Measurements from ENCODE around the gene PDE1C.
"Not testable (repeated sequence)": the region's sequence is repeated elsewhere in the genome, so short reads cannot be mapped to it uniquely, and the experiment has no call there.

The PDE1C gene

DNA sequence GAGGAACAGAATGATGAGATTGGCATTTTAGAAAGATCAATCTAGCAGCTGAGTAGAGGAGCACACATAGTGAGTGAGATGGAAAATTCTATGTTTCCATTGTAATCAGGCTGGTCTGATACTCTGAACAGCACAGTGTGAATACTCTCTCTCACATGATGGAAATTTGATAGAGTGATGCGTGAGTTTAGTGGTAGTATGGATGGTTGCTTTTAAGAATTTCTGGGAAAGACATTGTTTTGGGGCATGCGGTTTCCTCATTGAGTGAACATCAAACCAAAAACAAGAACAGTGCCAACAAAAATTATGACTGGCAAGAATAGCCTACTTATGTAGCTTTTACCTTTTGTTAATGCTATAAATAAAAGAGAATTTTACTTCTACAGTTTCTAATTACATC lies 183.2 kb downstream of the PDE1C start:
- DNase-seq, result no peak

DNA sequence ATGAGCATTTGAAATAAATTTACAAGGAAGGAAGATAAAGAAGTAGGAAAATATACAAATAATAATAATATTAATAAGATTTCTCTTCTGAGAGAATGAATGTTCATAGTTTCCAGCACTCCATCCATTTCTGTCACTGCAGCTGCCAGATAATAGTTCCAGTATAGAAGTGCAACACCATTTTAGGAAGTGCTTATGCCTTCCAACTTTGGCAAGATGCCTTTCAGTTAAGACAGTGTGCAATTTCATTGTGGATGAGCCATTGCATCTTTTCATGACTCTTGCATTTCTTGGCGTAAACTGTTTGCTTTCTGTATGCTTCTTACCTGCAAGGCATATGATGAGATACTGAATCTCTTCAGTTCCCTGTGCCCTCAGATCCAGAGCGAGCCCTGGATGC lies 185.0 kb downstream of the PDE1C start:
- DNase-seq, result no peak

DNA sequence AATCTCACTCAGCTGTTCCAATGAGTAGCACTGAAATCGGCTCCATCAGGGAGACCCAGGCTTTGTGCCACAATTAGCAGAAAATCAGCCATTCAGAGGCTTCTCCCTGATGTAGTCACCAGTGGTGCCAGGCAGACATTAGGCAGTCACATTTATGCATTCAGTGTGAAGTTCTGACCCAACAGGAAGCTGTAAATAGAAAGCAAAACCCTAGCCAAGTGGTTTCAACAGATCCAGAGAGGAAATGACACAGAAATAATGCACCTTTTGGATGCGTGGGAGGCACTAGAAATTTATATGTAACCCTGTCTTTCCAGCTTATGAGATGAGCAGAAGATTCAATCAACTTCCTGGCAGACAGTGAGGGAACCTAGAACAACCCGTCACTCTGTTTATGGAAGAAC lies 186.4 kb downstream of the PDE1C start:
- no peak for DNase-seq

DNA sequence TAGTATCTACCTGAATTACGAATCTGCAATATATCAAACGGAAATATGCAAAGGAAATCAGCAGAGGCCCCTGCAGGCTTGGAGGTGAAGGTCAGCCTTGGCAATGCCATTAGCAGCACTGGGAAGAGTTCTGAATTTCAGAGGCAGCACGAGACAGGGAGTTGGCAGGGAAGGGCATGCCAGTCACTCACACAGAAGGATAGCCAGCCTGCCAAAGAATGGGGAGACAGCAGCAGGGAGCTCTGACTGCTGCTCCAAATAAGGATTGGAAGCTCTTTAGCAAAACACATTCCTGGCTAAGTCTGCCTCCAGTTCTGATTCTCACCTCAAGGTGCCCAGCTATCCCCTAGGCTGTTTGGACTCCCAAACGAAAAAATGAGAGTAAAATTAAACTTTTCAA lies 188.0 kb downstream of the PDE1C start:
- no peak for DNase-seq

DNA sequence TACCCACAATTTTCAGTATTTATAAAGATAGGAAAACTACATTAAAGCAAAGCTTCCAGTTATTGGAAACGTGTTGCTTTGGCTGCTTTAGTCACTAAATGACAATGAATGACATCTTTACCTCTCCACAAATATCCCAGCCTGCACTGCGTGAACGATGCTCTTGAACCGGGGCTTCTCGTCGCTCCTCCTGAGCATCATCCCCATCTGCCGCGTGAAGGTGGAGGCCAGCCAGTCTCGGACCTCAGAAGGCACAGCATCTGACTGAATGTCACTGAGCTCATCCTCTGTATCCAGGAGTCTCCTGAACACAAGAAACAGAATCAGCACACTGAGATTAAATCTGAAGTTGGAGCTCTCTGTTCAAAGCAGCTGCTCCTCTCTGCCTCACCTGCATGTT lies 191.3 kb downstream of the PDE1C start:
- no peak for DNase-seq

DNA sequence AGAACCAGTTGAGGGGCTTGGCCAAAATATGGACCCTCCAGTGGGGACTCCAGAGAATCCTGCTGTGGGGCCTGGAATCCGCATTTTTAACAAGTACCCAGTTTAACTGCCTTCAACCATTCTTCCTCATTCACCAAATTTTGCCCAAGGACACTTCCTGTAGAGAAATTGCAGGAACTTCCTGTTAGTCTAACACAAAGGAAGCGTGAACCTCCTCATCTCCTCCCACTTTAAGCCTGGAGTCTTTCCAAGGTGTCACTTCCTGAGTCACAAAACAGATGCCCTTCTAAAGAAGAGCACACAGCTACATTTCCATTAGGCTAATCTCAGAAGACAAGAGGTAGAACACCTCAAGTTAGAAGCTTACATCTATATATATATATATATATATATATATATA lies 194.8 kb downstream of the PDE1C start:
- DNase-seq, result no peak

DNA sequence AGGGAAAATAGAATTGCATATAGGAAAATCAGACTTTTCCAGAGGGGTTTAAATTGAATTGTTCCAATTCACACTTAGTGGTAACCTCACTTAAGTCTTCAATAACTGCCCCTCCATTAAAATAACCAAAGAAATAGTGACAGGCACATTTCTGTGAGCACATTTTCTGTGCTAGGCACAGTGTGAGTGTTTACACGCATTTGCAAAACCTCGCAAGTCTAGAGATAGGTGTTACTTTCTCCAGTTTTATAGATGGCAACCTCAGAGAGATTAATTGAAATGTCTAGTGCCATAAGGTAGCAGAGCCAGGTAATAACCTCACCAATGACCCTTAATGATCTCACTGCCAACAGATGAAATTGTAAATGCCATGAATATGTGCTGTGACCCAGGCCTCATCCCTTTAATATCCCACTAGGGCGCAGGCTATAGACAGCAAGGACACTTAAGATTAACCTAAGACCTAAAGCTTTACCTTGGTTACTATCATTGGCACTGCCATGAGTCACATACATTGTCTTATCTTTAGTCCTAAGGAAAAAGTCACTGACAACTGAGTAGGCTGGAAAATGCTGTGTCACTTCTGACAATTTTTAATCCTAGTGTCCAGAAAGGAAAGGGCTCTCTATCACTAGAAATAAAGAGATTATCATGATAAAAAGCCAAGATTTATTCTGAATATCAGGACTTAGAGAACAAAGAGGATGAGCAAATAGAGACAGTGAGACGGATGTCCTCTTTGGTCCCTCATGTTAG lies 195.4 kb downstream of the PDE1C start:
- no peak for DNase-seq

DNA sequence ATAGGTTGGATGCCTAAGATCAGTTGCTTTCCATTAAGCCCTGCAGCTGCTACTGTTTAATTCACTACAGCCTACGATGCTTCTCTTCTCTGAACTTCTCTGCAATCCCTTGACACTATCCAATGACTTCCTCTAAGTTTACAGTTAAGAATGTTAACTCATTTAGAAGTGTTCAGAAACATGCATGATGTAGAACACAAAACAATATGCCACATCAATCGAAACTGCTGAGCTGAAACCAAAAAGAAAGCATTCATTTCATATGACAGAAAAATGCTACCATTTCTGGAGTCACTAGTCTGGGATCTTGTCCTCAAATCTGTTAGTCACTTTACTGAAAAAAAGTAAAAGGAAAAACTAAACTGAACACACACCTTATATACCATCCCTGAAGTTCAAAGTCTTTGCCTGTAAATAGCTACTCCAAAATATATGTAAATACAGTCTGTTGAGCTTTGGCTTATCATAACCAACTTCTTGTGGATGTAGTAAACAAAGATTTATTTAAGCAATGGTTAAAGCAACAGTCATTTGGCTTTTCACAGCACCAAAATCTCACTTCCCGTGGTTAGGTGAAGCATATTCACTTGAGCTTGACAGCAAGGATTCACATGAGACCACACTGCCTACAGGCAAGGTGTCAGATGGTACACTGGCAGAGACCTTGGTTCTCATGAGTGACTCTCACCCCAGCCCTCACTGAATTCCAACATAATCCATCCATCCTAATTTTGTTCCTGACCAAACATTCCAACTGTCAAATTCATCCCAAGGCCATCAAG lies 196.2 kb downstream of the PDE1C start:
- no peak for DNase-seq

DNA sequence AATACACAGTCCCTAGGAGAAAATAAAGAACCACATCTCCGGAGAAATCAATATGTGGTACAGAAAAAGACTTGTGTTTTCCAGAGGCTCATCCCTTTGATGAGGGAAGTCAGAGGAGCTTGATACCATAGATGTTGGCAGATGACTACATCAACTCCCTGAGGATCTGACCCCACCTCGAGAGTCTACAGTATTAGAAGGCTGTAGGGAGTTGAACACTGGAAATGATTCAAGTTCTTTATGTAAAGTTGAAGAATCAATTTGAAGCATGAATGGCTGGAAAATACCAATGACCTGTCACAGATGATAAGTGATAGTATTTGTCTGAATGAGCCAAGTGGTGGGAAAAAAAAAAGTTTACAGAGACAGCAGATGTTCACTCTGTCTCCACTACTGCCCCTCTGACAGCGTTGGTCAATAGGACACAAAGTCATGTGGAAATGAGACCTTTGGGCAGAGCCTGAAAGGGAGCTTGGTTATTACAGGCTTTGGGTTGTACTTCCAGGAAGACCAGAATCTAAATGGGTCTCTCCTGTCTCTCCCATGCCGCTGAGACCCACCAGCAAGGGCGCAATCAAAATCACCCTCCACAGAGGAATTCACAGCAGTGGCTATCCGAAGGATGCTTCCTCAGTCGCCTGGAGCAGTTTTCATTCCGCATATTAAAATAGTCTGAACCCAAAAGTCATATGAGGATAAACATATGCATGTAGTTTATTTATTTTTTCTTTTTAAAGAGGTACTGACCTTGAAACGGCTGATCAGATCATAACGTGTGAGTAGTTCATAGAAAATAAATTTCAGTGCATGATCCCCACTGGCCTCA lies 197.4 kb downstream of the PDE1C start:
- no peak for DNase-seq

DNA sequence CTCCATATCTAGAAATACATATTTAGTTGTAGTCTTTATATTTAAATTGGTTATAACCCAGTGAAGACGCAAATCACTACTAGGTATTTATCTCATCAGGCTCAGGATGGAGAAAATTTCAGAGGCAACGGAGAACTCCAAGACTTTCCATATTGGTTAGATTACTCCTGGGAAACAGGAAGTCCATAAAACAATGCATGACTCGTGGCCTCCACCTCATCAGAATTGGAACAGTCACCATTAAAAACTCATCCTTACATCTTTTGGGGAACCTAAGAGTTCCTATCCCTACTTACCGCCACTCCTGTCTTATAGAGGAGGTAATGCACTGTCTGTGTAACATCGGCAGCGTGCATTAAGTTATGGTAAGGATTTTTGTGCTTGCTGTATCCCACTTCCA lies 205.6 kb downstream of the PDE1C start:
- DNase-seq, result no peak

DNA sequence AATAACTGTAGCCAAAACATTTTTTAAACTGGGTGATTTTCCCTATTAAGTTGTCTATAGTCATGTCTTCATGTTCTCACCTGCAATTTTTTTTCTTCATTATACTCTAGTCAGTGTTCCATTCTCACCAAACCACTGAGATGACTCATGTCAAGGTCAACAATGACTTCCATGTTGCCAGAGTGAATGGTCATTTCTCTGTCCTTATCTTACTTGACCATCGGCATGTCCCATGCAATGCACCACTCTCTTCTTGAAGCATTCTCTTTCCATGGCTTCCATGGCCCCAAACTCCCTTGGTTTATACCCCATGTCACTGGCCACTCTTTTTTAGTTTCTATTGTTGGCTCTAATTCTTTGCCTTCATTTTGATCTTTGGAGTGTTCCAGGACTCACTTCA lies 209.3 kb downstream of the PDE1C start:
- no peak for DNase-seq

DNA sequence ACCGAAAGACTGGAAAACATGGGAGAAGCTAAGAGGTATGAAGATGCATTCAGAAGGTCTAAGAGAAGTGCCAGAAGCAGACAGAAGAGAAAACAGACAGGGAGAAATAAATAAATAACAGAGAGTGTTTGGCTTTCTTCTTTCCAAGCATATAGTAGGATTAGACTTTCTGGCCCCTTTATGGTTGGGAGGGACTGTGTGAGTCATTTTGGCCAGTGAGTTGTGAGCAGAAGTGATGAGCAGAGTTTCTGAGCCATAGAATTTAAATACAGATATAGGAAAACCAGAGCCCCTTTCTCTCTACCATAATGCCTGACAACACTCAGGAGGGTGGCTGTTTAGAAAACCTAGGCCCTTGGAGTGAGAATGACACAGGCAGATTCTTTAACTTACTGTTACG lies 212.2 kb downstream of the PDE1C start:
- no peak for DNase-seq

DNA sequence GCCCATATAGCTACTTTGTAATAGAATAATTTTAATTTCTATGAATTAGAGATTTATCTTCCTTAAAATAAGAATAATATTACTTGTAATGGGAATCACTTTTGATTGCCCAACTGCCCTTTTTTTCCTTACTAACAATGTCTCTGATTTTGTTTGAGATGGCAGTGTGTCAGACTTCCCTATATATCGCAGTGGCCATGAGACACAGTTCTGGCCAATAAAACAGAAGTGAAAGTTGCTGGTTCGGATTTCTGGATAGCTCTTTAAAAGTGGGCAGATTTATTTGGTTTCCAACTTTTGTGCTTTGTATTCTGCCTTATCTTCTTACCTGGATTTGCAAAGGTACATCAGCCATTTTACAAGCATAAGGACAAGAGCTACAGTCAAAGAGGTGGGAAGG lies 213.0 kb downstream of the PDE1C start:
- DNase-seq, result no peak

DNA sequence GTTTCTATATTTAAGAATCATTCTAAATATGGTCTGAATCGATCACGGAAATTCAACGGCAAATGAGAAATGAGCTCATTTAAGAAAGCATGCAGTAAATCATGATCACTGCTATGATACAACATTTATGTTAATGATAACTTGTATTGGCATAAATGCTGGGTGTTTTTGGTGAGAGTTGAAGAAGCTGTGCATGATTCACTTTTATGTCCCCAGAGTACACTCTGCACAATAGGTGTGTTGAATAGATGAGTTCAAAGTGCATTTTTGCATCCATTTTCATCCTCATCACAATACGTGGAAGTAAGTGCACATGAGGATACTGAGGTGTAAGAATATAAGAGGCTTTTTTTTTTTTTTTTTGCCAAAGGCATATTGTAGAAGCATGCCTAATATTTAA lies 213.9 kb downstream of the PDE1C start:
- no peak for DNase-seq

DNA sequence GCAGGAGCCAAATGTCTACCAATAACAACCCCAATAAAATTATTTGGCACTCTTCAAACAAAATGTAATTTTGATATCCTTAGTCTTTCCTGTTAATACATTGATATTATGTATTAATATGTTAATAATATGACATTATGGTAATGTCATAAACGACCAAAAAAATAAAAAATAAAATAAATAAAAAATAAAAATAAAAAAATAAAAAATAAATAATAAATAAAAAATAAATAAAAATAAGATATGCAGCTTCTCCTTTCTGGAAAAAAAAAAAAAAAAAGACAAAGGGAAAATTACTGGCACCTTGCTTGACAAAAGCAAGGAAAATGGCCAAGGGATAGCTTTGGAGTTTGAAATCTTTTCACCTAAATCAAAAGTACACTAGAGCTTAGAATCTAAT lies 214.7 kb downstream of the PDE1C start:
- DNase-seq, result no peak

DNA sequence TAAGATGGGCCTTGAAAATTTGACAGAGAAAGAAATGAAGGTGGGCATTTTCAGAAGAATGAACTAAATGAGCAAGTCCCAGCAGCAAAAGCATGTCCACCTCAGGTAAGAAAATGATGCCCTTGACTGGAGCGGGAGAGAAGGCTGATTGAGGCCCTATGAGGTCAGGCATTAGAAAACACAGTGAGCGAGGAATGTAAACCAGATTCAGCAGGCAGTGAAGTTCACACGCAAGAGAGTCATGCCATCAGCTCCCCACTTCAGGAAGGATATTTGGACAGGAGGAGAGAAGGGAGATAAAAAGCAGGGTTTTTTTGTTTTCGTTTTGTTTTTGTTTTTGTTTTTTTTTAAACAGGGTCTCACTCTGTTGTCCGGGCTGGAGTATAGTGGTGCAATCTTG lies 216.8 kb downstream of the PDE1C start:
- DNase-seq, result no peak

DNA sequence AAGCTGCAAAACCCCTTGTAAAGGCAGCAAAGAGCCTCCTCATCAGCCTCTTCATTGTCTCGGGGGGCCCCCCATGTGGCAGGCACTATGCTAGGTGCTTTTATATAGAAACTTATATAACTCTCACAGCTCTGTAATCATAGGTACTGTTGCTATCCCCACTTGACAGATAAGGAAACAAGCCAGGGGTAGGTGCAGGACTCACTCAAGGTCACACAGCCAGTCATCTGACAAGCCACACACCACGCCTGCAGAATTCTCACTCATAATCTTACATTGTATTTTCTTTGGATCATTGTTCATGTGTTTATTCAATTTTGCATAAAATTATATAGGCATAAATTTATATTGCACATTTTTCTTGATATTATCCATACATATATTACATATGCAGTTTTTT lies 217.7 kb downstream of the PDE1C start:
- no peak for DNase-seq

DNA sequence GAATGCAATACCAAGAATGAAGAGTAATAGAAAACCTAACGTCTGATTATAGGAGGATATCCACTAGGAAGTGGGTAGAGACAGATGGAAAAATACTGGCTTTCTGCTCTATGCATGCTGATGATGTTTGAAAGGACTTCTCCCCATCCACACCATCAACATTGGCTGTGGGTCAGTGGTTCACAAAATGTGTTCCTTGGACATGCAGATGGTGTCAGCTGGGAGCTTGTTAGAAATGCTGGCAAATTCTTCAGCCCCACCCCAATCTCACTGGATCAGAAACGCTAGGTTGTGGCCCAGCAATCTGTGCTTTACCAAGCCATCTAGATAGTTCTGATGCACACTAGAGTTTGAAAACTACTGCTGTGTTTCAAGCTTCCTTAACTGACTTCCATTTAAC lies 219.1 kb downstream of the PDE1C start:
- DNase-seq, result no peak

DNA sequence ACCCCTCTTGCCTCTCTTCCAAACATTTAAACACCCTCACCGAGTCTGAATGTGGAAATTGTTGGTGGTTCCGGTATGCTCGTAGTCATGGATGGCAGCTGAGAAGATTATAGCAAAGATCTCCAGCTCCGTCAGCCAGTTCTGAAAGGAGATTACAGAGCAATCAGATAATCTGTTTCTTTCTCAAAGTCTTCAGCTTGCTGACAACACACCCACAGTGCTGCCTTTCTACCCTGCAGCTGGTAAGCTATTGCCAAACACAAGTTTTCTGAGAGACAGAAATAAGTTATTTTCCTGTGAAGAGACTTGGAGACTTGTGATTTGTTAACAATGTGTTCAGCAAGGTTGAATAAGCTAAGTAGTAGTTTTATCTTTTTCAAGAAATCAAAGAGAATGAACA lies 219.6 kb downstream of the PDE1C start:
- DNase-seq, result no peak

DNA sequence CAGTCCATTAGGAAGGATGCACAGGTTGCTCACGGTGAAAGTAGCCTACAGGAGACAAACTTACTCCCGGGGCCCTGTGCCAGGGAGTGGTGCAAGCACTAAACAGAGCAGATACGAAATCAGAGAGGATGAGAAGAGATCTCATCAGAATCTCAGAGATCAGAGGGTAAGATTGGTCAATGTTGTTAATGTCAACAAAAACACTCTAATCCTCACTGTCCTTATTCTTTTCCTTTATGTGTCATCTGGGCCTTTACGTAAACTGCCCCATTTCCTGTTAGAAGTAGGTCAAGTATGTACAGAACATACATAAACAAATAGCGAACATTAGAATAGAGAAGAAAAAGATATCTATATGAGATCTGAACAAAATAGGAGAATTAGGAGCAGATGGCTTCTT lies 220.1 kb downstream of the PDE1C start:
- no peak for DNase-seq

DNA sequence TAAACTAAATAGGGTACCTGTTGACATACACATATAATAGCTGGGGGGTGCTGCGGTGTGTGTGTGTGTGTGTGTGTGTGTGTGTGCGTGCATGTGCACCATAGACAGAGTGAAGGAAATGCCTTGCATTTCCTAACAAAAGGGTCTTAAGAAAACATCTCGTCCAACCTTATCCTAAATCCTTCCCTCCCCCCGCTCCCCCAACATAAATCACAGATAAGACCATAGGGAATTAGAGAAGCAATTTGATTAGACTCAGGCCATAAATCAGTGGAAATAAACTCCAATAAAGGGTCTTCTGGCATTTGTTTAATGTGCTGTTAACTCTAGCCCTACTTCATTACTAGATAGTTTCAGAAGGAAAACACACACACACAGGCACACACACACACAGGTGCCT lies 234.7 kb downstream of the PDE1C start:
- DNase-seq, result no peak

DNA sequence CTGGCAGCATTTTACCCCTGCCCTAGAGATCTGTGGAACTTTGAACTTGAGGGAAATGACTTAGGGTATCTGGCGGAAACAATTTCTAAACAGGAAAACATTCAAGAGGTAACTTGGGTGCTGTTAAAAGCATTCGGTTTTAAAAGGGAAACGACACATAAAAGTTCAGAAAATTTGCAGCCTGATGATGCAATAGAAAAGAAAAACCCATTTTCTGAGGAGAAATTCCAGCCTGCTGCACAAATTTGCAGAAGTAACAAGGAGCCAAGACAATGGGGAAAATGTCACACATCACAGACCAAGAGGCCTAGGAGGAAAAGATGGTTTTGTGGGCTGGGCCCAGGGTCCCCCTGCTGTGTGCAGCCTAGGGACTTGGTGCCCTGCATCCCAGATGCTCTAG lies 236.6 kb downstream of the PDE1C start:
- DNase-seq, result not testable (repeated sequence)

DNA sequence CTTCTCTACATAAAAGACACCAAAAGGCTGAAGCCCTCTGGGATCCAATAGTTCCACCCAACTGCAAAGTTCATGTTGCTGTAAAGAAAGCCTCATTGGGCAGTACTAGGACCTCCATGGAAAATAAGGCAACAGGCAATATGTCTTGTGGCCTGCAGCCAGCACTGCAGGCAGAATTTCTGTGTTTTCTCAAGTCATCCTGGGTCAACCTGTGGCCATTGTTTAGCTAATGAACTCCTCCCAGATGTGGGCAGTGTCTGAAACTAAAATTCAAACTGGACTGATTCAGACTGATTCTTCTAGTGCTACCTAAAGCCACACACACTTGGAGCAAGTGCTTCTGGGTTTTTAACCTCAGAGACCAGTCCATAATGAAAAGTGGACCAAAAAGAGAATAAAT lies 241.7 kb downstream of the PDE1C start:
- no peak for DNase-seq

DNA sequence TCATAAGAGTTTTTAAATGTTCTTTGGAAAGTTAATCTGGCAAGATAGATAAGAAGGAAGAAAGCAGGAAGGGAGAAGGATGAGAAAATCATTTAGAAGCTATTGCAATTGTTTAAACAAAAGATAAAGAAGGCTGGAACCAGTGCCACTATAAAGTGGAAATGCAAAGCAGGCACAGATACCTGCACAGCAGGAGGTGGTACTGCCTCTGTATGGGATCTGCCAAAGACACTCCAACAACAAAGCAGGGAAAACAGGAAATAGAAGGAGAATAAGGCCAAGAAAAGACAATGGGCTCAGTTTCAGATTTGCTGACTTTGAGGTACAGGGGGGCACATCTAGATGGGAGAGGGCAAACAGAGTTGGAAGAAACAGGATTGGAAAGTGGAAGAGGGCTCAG lies 244.6 kb downstream of the PDE1C start:
- no peak for DNase-seq
